ENCODE results near the gene MOGAT2.

DNA sequence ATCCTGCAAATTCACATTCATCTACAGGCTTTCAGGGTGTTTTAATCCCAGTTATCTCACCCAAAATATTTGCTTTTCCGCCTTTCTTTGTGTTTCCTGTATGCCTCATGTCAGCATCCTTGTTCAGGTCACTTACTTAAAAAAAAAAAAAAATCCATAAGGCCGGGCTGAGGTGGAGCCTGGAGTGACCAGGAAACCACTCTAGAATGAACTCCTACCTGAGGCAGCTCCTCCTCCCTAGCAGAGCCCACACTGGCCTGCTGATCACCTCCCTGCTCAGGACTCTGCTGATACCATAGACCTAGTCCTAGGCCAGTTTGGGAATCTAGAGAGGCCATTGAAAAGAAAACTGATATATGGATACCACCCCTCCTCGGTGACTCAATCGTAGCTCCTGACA lies 42.2 kb downstream of the MOGAT2 start:
- no peak for TF ChIP-seq GATA2 (IDR thresholded peaks at IDR 0.05; ENCODE audit: low read depth, low read length)
- TF ChIP-seq GATA3 (IDR thresholded peaks at IDR 0.05; ENCODE audit: low read depth, low read length) = no peak
